ENCODE results near the gene ABTB1.
A peak's percentile ranks its signal among the peaks of the same experiment; 100 is the strongest.

Gene ABTB1

GRCh38 chr3:127651516-127652172 lies 21.1 kb upstream of the ABTB1 start:
- no peak for TF ChIP-seq CREB1 (IDR thresholded peaks at IDR 0.05; ENCODE audit: low read depth)
- no peak for TF ChIP-seq TAF1 (IDR thresholded peaks at IDR 0.05; ENCODE audit: low read depth)

GRCh38 chr3:127652246-127652995 lies 20.3 kb upstream of the ABTB1 start:
- TF ChIP-seq TAF1 (IDR thresholded peaks at IDR 0.05; ENCODE audit: low read depth), result no peak
- TF ChIP-seq CEBPB (IDR thresholded peaks at IDR 0.05), result no peak
- TF ChIP-seq RAD21 (IDR thresholded peaks at IDR 0.05; ENCODE audit: low read depth), result peak; percentile 72

- TF ChIP-seq ZBTB7A (IDR thresholded peaks at IDR 0.05; ENCODE audit: low read depth) (no peak), USF1 (IDR thresholded peaks at IDR 0.05) (no peak), TAF1 (IDR thresholded peaks at IDR 0.05; ENCODE audit: low read depth) (no peak), RAD21 (IDR thresholded peaks at IDR 0.05; ENCODE audit: low read depth) (no peak), CEBPB (IDR thresholded peaks at IDR 0.05) (no peak), TCF12 (IDR thresholded peaks at IDR 0.05; ENCODE audit: low read depth) (no peak), MAX (IDR thresholded peaks at IDR 0.05) (no peak), EP300 (IDR thresholded peaks at IDR 0.05; ENCODE audit: borderline replicate concordance) (no peak), REST (IDR thresholded peaks at IDR 0.05; ENCODE audit: low read depth) (no peak), FOXM1 (IDR thresholded peaks at IDR 0.05; ENCODE audit: borderline replicate concordance, low read depth) (no peak), NFIC (IDR thresholded peaks at IDR 0.05) (no peak), CREB1 (IDR thresholded peaks at IDR 0.05; ENCODE audit: low read depth) (no peak), YY1 (IDR thresholded peaks at IDR 0.05; ENCODE audit: low read depth) (no peak), EGR1 (IDR thresholded peaks at IDR 0.05) (no peak), TEAD4 (IDR thresholded peaks at IDR 0.05) (no peak)
Observed at GRCh38 chr3:127654374-127654773, 18.4 kb upstream of the ABTB1 start.

GRCh38 chr3:127655641-127656040 lies 17.1 kb upstream of the ABTB1 start:
- TF ChIP-seq MAX (IDR thresholded peaks at IDR 0.05) (no peak), CEBPB (IDR thresholded peaks at IDR 0.05) (no peak), TAF1 (IDR thresholded peaks at IDR 0.05; ENCODE audit: low read depth) (no peak), NFIC (IDR thresholded peaks at IDR 0.05) (no peak), ZBTB7A (IDR thresholded peaks at IDR 0.05; ENCODE audit: low read depth) (no peak), TEAD4 (IDR thresholded peaks at IDR 0.05) (no peak), USF1 (IDR thresholded peaks at IDR 0.05) (no peak), EGR1 (IDR thresholded peaks at IDR 0.05) (no peak), CREB1 (IDR thresholded peaks at IDR 0.05; ENCODE audit: low read depth) (no peak), REST (IDR thresholded peaks at IDR 0.05; ENCODE audit: low read depth) (no peak), YY1 (IDR thresholded peaks at IDR 0.05; ENCODE audit: low read depth) (no peak), FOXM1 (IDR thresholded peaks at IDR 0.05; ENCODE audit: borderline replicate concordance, low read depth) (no peak), TCF12 (IDR thresholded peaks at IDR 0.05; ENCODE audit: low read depth) (no peak), RAD21 (IDR thresholded peaks at IDR 0.05; ENCODE audit: low read depth) (no peak), EP300 (IDR thresholded peaks at IDR 0.05; ENCODE audit: borderline replicate concordance) (no peak)

GRCh38 chr3:127656906-127657305 lies 15.8 kb upstream of the ABTB1 start:
- TF ChIP-seq CREB1 (IDR thresholded peaks at IDR 0.05; ENCODE audit: low read depth), result no peak
- no peak for TF ChIP-seq EP300 (IDR thresholded peaks at IDR 0.05; ENCODE audit: borderline replicate concordance)
- no peak for TF ChIP-seq MAX (IDR thresholded peaks at IDR 0.05)

- TF ChIP-seq USF1 (IDR thresholded peaks at IDR 0.05), result no peak
- TF ChIP-seq CEBPB (IDR thresholded peaks at IDR 0.05), result no peak
- TF ChIP-seq YY1 (IDR thresholded peaks at IDR 0.05; ENCODE audit: low read depth), result no peak
Observed at GRCh38 chr3:127658234-127658633, 14.5 kb upstream of the ABTB1 start.
